HG02981 (cell line): Measurements from ENCODE around the gene ATP6V0B.

ENCODE experiments used
- ATAC-seq: cut with Tn5 transposase; IDR thresholded peaks from one replicate; pipeline ENCODE4 v1.9.1; 2021; ENCODE audit warnings: mild to moderate bottlenecking, moderate library complexity; ENCODE audit not compliant: unreplicated experiment

ATP6V0B gene

DNA sequence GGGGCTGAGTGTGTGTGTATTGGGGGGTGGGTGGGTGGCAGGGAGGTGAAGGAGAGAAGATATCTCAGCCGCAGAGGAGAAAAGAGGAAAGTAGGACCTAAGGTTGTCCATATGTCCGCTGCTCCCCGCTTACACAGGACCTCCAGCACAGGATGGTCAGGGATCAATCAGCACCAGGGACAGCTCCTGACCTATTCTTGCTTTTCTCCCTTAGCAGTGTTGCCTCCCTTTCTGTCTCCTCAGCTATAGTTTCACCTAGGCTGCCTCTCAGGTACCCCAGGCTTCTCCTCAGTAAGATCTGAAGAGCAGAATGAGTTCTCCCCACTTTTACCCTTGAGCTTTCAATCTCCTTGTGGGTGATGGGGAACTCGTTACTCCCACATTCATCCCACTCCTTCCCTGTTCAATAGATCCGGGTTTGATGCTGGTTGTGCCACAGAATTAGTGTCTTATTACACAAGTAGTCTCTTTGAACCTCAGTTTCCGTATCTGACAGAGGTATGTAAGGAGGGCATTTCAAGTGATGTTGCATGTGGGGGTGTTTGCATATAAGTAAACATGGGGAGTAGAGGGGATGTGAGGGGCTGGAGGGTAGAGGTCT lies 6.3 kb upstream of the ATP6V0B start:
- ATAC-seq = no peak

DNA sequence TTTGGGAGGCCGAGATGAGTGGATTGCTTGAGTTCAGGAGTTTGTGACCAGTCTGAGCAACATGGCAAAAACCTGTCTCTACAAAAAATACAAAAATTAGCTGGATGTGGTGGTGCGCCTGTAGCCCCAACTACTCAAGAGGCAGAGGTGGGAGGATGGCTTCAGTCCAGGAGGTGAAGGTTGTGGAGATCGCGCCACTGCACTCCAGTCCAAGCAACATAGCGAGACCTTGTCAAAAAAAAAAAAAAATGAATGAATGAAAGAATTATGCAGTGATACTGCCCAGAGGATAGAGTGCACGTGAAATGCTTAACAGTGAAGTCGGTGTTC lies 5.4 kb upstream of the ATP6V0B start:
- ATAC-seq = no peak

- ATAC-seq = peak; percentile 86
Measured at GRCh38 chr1:43969746-43970466, 4.9 kb upstream of the ATP6V0B start, which contains the start of gene DPH2. Gene DPH2 (plus strand): TSS chr1:43970010. CDS start chr1:43970176, 166 bp downstream.

DNA sequence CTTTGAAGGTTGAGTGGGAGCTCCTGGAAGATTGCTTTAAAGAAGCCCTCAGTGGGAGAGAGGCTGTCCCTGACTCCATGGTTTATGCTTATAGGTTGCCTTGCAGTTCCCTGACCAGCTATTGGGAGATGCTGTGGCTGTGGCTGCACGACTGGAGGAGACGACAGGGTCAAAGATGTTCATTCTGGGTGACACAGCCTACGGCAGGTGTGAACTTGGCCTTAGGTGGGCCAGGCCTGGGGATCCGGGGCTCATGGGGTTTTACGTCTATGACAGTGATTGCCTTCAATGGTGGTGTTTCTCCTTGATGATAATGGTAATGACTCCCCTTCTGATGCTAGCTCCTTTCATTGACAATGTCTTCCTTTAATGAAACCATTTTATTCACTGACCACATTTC lies 4.3 kb upstream of the ATP6V0B start:
- no peak for ATAC-seq

DNA sequence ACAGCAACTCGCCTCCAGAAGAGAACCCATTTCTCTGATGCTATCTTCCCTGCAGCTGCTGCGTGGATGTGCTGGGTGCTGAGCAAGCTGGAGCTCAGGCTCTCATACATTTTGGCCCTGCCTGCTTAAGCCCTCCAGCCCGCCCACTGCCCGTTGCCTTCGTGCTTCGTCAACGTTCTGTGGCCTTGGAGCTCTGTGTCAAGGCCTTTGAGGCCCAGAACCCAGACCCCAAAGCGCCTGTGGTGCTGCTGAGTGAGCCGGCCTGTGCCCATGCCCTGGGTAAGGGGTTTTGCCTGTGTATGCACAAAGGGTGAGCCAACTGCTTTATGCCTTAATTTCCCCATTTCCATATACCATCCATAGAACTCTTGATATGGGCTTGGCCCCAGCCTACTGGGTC lies 3.8 kb upstream of the ATP6V0B start:
- ATAC-seq = no peak

DNA sequence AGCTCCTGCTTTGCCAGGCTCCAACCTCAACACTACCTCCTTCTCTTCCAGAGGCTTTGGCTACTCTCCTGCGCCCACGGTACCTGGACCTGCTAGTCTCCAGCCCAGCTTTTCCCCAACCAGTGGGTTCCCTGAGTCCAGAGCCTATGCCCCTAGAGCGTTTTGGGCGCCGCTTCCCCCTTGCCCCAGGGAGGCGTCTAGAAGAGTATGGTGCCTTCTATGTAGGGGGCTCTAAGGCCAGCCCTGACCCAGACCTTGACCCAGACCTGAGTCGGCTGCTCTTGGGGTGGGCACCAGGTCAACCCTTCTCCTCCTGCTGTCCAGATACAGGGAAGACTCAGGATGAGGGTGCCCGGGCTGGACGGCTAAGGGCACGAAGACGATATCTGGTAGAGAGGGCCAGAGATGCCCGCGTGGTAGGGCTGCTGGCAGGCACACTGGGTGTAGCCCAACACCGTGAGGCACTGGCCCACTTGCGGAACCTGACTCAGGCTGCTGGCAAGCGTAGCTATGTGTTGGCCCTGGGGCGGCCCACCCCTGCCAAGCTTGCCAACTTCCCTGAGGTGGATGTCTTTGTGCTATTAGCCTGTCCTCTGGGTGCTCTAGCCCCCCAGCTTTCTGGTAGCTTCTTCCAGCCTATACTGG lies 3.3 kb upstream of the ATP6V0B start:
- ATAC-seq = no peak

DNA sequence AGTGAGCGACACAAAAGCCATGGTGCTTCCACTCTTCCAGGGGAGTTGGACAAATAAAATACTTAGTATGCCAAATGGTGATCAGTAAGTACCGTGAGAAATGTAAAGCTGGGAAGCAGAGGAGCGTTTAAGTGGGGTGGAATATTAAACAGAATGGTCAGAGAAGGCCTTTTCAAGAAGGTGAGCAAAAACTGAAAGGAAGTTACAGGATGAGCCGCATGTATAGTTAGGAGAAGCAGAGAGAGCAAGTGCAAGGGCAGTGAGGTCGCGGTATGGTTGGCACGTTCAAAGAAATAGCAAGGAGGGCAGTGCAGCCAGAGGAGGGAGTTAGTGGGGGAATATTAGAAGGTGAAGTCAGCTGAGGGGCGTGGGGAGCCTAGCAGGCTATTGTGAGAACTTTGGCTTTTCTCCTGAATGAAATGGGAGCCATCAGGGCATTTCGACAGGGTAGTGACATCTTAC lies 748 bp upstream of the ATP6V0B start:
- ATAC-seq = no peak

DNA sequence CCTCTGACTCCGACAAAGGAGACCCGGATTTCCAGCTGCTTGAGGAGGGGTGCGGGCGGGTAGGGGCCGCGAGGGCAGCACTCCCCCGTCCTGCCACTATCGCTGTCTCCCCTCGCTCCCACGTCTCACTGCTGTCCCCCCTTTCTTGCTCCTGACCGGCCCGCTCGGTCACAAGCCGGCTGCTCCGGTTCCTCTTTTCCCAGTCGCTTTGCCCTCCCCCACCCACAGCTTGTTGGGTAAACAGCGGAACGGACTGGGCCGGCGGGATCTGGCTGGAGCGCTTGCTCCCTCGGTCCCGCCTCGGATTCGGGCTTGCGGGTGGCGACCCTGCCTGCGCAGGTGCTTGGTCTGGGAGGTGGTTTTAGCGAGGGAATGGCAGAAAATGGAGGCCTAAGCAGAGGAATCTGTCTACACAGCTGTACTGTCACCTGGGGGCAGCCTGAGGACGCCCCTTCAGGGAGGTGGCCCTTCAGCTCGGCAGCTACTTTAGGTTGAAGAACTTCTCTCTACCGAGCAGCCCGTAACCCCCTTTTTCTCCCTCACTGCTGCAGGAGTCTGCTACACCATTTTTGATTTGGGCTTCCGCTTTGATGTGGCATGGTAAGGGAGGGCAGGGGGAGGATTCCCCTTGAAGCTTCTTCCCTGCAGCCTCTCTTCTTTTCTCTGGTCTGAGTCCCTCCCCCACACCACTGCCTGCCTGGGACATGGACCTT lies 645 bp downstream of the ATP6V0B start:
- ATAC-seq = no peak

DNA sequence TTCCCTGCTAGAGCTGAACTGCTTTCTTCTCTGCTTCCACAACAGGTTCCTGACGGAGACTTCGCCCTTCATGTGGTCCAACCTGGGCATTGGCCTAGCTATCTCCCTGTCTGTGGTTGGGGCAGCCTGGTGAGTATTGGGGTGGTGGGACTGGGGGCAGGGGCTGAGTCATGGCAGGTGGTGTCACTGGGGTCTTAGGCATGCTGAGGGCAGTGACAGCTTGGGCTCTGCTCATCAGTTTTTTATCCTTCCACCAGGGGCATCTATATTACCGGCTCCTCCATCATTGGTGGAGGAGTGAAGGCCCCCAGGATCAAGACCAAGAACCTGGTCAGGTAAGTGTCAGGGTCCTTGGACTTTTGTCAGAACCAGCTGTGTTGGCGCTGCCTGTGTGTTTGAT lies 1.3 kb downstream of the ATP6V0B start:
- no peak for ATAC-seq

- ATAC-seq = no peak
Measured at GRCh38 chr1:43976890-43977289, 2.1 kb downstream of the ATP6V0B start.

- ATAC-seq = no peak
Measured at GRCh38 chr1:43977376-43978263, 2.9 kb downstream of the ATP6V0B start.

GRCh38 chr1:43978264-43978550 lies 3.4 kb downstream of the ATP6V0B start:
- no peak for ATAC-seq

DNA sequence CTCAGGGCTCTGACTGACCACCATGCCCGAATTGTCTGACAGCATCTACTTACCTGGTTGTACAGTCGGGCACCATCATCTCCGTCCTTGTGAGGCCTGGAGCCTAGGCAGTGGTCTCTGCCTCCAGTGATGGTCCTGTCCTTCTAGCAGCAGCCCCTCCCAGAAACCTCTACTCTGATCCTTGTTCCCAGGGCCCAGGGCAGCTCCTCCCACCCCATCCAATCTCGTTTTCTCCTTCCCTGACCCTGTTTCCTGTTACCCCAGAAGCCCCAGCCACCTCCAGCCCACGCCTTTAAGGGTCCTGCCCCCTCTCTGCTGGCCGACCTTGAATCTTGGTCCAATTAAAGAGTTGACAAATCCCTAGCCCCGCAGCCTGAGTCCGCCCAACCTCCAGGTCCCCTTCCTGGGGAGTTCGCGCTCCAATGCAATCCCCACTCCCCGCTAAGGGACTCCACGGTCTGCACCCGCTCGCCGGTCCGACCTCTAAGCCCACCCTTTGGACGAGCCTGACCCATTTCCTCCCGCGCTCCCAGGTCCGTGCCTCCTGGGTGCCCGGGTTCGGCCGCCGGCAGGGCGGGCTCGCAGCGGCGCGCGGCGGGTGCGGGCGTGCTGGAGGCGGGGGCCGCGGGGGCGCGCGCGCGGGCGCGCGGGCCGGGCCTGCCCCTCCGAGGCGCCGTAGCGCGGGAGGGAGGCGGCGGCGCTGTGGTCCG lies 3.9 kb downstream of the ATP6V0B start, which contains the start of gene B4GALT2:
Gene B4GALT2 (plus strand): TSS at position 660 of the 710 bp plus-strand sequence. CDS start 1,951 bp downstream, outside the sequence.
- no peak for ATAC-seq

GRCh38 chr1:43979261-43979527 lies 4.4 kb downstream of the ATP6V0B start:
- ATAC-seq = no peak

DNA sequence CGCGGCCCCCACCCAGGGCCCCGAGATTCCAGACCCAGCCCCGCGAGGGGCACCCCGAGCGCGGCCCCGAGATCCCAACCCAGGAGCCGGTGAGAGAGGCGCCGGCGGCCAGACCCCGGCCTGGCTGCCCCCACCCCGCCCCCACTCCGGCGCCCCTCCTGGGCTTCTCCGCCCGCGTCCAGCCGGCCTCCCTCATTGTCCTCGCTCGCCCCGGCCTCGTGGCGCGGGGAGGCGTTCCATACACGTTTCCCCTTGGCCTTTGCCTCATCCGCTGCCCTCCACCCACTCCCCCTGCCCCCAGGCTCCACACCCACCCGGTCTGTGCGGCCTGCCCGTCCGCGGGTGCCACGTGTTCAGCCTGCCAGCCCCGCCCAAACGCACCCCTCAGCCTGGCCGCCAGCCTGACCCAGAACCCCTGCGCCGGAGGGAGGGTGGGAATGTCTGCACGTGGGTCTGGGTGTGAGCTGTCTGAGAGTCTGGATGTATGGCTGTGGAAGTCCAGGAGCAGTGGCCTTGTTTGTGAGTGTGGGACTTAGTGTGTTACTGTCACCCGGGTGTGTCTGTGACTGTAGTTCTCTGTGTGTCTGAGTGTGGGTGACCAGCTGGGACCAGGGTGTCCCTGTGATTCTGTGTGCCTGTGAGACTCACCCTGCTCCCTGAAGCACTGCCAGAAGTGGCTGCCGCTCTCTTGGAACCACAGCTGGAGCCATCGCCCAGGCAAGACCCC lies 4.9 kb downstream of the ATP6V0B start:
- no peak for ATAC-seq

DNA sequence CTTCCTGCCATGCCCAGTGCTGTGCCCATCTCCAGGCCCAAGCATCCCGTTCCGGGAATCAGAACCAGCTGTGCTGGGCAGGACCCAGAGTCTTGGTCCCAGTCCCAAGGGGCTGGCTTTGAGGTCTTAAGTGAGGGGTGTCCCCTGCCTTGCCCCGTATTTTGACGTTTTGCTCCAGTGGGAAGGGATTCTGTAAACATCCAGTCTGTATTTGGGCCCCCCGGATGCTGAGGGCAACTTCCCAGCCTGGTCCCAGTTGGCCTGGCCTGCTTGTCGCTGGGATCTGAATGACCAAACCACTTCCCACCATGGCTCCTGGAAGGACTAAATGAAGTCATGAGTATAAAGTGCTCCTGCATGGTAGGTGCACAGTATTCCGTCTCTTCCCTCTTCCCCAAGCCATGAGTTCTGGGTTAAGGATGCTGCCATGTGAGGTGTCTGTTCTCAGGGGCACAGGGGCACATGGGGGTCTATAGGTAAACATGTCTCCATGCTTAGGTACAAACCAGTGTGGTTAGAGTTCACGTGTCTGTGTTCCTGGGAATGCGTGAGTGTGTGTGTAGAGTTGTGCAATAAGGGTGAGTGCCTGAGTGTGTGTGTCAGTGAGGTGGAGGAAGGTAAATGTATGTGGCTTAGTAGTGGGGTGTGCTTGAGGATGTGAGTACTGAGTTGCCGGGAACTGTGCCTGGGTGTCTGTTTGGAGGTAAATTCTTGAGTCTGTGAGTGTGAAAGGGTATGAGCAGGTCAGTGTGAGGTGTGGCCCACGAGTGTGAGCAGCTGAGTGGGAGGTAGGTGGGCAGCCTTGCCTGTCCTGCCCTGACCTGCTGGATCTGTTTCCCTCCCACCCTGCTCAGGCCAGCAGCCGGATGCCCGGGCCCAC lies 5.7 kb downstream of the ATP6V0B start:
- ATAC-seq = no peak

DNA sequence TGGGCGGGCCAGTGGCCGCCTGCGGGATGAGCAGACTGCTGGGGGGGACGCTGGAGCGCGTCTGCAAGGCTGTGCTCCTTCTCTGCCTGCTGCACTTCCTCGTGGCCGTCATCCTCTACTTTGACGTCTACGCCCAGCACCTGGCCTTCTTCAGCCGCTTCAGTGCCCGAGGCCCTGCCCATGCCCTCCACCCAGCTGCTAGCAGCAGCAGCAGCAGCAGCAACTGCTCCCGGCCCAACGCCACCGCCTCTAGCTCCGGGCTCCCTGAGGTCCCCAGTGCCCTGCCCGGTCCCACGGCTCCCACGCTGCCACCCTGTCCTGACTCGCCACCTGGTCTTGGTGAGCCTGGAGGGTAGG lies 6.4 kb downstream of the ATP6V0B start:
- ATAC-seq = no peak

DNA sequence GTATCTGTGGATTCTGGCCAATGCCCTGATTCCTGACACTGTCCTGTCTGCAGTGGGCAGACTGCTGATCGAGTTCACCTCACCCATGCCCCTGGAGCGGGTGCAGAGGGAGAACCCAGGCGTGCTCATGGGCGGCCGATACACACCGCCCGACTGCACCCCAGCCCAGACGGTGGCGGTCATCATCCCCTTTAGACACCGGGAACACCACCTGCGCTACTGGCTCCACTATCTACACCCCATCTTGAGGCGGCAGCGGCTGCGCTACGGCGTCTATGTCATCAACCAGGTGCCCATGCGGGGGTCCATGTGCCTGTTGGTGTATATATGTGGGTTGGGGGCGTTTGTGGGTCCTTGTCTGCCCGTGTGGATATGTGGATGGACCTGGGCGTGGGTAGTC lies 6.9 kb downstream of the ATP6V0B start:
- no peak for ATAC-seq

GRCh38 chr1:43982241-43982640 lies 7.5 kb downstream of the ATP6V0B start:
- ATAC-seq = no peak
